ENCODE measurements around the gene PBX2. TPM values are rescaled to one million over a fixed set of nuclear protein-coding genes. Genes with fewer than 3 reads are reported as not detected.

Gene PBX2, protein sequence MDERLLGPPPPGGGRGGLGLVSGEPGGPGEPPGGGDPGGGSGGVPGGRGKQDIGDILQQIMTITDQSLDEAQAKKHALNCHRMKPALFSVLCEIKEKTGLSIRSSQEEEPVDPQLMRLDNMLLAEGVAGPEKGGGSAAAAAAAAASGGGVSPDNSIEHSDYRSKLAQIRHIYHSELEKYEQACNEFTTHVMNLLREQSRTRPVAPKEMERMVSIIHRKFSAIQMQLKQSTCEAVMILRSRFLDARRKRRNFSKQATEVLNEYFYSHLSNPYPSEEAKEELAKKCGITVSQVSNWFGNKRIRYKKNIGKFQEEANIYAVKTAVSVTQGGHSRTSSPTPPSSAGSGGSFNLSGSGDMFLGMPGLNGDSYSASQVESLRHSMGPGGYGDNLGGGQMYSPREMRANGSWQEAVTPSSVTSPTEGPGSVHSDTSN
- total RNA-seq (2021) = 174 and 176 TPM in 2 replicates
- long read RNA-seq, partial matches to known transcripts = 1 of 5 reads
- long read RNA-seq, other reads (novel, unspliced or antisense) = 1 of 5 reads

DNA sequence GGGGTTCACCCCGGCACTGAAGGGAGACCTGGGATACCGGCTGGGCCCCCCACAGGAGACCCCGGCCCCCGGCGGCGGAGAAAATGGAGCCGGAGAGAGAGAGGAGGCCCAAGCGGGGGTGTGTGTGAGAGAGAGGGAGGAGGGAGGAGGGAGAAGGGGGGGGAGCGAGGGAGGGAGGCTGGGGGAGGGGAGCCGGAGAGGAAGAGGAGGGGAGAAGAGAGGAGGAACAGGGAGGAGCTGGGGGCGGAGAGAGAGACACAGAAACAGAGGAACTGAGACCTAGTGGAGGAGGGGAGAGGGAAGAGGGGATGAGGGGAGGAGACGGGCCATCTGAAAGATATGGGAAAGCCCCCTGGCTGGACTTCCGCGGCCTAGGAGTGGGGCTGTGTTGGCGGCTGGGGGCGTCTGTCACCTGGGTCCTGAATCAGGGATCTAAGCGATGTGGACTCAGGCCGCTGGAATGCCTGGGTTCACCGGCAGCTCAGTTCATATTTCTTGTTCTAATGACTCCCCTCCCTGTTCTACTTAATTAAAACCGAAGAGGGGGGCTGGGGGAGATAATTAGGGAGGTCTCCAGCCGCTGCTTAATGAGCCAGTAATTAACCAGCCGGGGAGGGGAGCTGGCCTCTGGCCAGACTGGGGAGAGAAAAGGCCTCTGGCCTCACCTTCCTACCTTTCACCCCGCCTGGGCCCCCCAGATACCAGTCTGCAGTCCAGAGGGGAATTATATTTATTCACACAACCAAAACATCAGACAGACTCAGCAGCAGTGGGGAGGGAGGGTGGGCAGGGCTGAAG lies at the start of gene PBX2:
PBX2 (minus strand) TSS at position 149 of the 798 bp plus-strand sequence. CDS start 287 bp downstream, outside the sequence.
- Histone ChIP-seq H4K8ac (replicated peaks; ENCODE audit: insufficient read length, low read depth, low read length) (no peak within 1 kb of the TSS), H3K14ac (ENCODE audit: insufficient read depth, low read length) (no peak within 1 kb of the TSS; the same call in 1 of the 2 replicates), H3K56ac (ENCODE audit: insufficient read length, low read depth, low read length) (no peak within 1 kb of the TSS), H3K79me1 (ENCODE audit: insufficient read depth, low read depth, low read length, poor library complexity, severe bottlenecking) (no peaks in the 10 kb centered on the region), H2BK20ac (ENCODE audit: low read depth, low read length, poor library complexity, severe bottlenecking) (no peak within 1 kb of the TSS), H3K79me2 (ENCODE audit: insufficient read depth, low read length) (no peaks in the 10 kb centered on the region), H3K27me3 (ENCODE audit: insufficient read depth, low read length) (no peaks in the 10 kb centered on the region), H3K18ac (ENCODE audit: insufficient read length, low read depth, low read length) (peak within 1 kb of the TSS; percentile 15), H3K4me1 (ENCODE audit: insufficient read depth, low read length) (peaks cover 7% of the 10 kb centered on the region), H3K23me2 (ENCODE audit: insufficient read length, low read depth, low read length, poor library complexity, severe bottlenecking) (peaks cover 12% of the 10 kb centered on the region), H4K5ac (ENCODE audit: insufficient read length, low read depth, low read length) (no peak within 1 kb of the TSS), H3T11ph (ENCODE audit: low read length) (no peak within 1 kb of the TSS), H2AFZ (ENCODE audit: low read length) (no peak within 1 kb of the TSS), H3K23ac (ENCODE audit: insufficient read length, low read depth, low read length) (no peak within 1 kb of the TSS), H3K9me3 (ENCODE audit: control insufficient read depth, low read depth, low read length) (no peaks in the 10 kb centered on the region), H2BK12ac (ENCODE audit: insufficient read length, low read depth, low read length) (peak within 1 kb of the TSS; percentile 38), H2AK5ac (ENCODE audit: insufficient read length, low read length) (no peak within 1 kb of the TSS), H3K27ac (ENCODE audit: insufficient read length, low read depth, low read length) (no peak within 1 kb of the TSS), H3K4ac (ENCODE audit: low read depth, low read length) (no peak within 1 kb of the TSS), H2BK5ac (ENCODE audit: insufficient read length, low read length) (no peak within 1 kb of the TSS), H4K91ac (ENCODE audit: insufficient read length, low read depth, low read length) (no peak within 1 kb of the TSS), H2BK120ac (ENCODE audit: low read depth, low read length, poor library complexity, severe bottlenecking) (no peak within 1 kb of the TSS), H4K20me1 (ENCODE audit: control insufficient read depth, insufficient read depth, insufficient read length) (no peaks in the 10 kb centered on the region), H3K9ac (ENCODE audit: extremely low read depth, insufficient read length, low read length) (peak within 1 kb of the TSS; percentile 56), H3K4me2 (ENCODE audit: insufficient read depth, insufficient read length, low read length) (peak within 1 kb of the TSS; percentile 72), H2BK15ac (ENCODE audit: low read depth, low read length) (no peak within 1 kb of the TSS)
- Mint-ChIP-seq H3K4me1 (peaks cover 55 to 67% of the 10 kb centered on the region in 2 experiments), H3K27ac (peak within 1 kb of the TSS; percentile 94 to 98 (median 97)), H3K36me3 (ENCODE audit: insufficient read depth in 1 of 3, low read depth in 3 of 3) (peaks cover 12 to 36% (median 34%) of the 10 kb centered on the region in 3 experiments; a peak in 6 of 7 replicates), H3K4me3 (peak within 1 kb of the TSS; percentile 76 to 90), H3K9me3 (no peaks in the 10 kb centered on the region; a peak in 1 of 5 replicates), H3K27me3 (ENCODE audit: low read depth) (no peaks in the 10 kb centered on the region)
- no peak for TF ChIP-seq CTCF (conservative IDR thresholded peaks at IDR 0.05)
- WGBS (ENCODE audit: extremely low coverage, insufficient read length, low lambda C conversion rate) = no CpG with 5 or more reads among the region's 23 CpGs
- DNase-seq = peak; percentile 88
